ENCODE results near the gene POLR2J.

The POLR2J gene

GRCh38 chr7:102431617-102432298, 47.0 kb downstream of the POLR2J start (continued):
- TF ChIP-seq PATZ1 (tag by site-specific recombination; IDR thresholded peaks at IDR 0.05) (peak; percentile 30; the same call in 1 of the 2 replicates), ZNF473 (tag by site-specific recombination; IDR thresholded peaks at IDR 0.05) (no peak), BCL11A (tag by site-specific recombination; IDR thresholded peaks at IDR 0.05; ENCODE audit: low read depth) (peak; percentile 17; the same call in 1 of the 2 replicates), ZNF514 (tag by site-specific recombination; IDR thresholded peaks at IDR 0.05) (no peak), ZSCAN5A (tag by site-specific recombination; IDR thresholded peaks at IDR 0.05) (no peak), ZNF366 (tag by site-specific recombination; conservative IDR thresholded peaks at IDR 0.05) (peak; percentile 69), ZNF449 (tag by site-specific recombination; IDR thresholded peaks at IDR 0.05) (no peak), KLF17 (tag by site-specific recombination; IDR thresholded peaks at IDR 0.05) (no peak)

GRCh38 chr7:102429141-102429899, 49.4 kb downstream of the POLR2J start:
- H3K36me3 ChIP-seq (ENCODE audit: control insufficient read depth in 2 of 2, insufficient read depth in 1 of 2, low read length in 2 of 2), result peaks cover 4 to 28% of the 10 kb centered on the region in 2 experiments; a peak in 2 of 3 replicates
- H3K4me1 ChIP-seq (ENCODE audit: control insufficient read depth, insufficient read depth, low read length), result peaks cover 14% of the 10 kb centered on the region
- POLR2A ChIA-PET, result interaction anchor here (0.6 kb wide), 1 partner anchor 34 kb away, joined by 3 read pairs; no protein-coding TSS in a partner anchor
- H3K4me3 ChIP-seq (ENCODE audit: low read depth, low read length), result no peak overlapping the region
- H3K9me3 ChIP-seq (ENCODE audit: control insufficient read depth, insufficient read depth, low read depth, low read length), result no peaks in the 10 kb centered on the region
- CTCF ChIA-PET, result interaction anchor here (1.4 kb wide), 1 partner anchor 25 kb away, joined by 3 read pairs; no protein-coding TSS in a partner anchor
- no peak overlapping the region for H3K27ac ChIP-seq (ENCODE audit: extremely low read depth, low read depth, low read length)
- TF ChIP-seq ZSCAN30 (tag by site-specific recombination; IDR thresholded peaks at IDR 0.05) (no peak), ZNF600 (tag by site-specific recombination; IDR thresholded peaks at IDR 0.05) (0 out of 2 replicates have a peak, but pooled peaks have one; percentile 32), ZNF664 (tag by site-specific recombination; IDR thresholded peaks at IDR 0.05) (0 out of 2 replicates have a peak, but pooled peaks have one; percentile 27), ZNF837 (tag by site-specific recombination; IDR thresholded peaks at IDR 0.05) (no peak)

GRCh38 chr7:102427019-102427405, 51.7 kb downstream of the POLR2J start:
- Histone ChIP-seq H3K36me3 (ENCODE audit: control insufficient read depth in 2 of 2, insufficient read depth in 1 of 2, low read length in 2 of 2) (peaks cover 4 to 36% of the 10 kb centered on the region in 2 experiments; a peak in 2 of 3 replicates), H3K9me3 (ENCODE audit: control insufficient read depth, insufficient read depth, low read depth, low read length) (no peaks in the 10 kb centered on the region), H3K4me3 (ENCODE audit: low read depth, low read length) (no peak overlapping the region), H3K27ac (ENCODE audit: extremely low read depth, low read depth, low read length) (no peak overlapping the region), H3K4me1 (ENCODE audit: control insufficient read depth, insufficient read depth, low read length) (peaks cover 8% of the 10 kb centered on the region)
- POLR2A ChIA-PET, result no interaction called here
- CTCF ChIA-PET, result no interaction called here
- TF ChIP-seq ZNF132 (tag by site-specific recombination; IDR thresholded peaks at IDR 0.05; ENCODE audit: borderline replicate concordance) (no peak), ELK4 (IDR thresholded peaks at IDR 0.05; ENCODE audit: borderline replicate concordance, low read depth, low read length) (no peak), ZNF311 (tag by site-specific recombination; IDR thresholded peaks at IDR 0.05; ENCODE audit: borderline replicate concordance) (no peak), ZNF433 (tag by site-specific recombination; IDR thresholded peaks at IDR 0.05; ENCODE audit: low read depth) (no peak), ZNF473 (tag by site-specific recombination; IDR thresholded peaks at IDR 0.05) (no peak), ZNF354C (tag by site-specific recombination; IDR thresholded peaks at IDR 0.05; ENCODE audit: borderline replicate concordance, low read depth) (no peak), WT1 (tag by site-specific recombination; IDR thresholded peaks at IDR 0.05) (no peak), ZNF211 (tag by site-specific recombination; IDR thresholded peaks at IDR 0.05; ENCODE audit: low read depth) (no peak), ZNF223 (tag by site-specific recombination; IDR thresholded peaks at IDR 0.05) (no peak), ZNF521 (tag by site-specific recombination; IDR thresholded peaks at IDR 0.05) (no peak), KLF9 (tag by site-specific recombination; IDR thresholded peaks at IDR 0.05; ENCODE audit: low read depth) (no peak), SALL2 (tag by site-specific recombination; IDR thresholded peaks at IDR 0.05; ENCODE audit: borderline replicate concordance) (no peak), ZSCAN23 (tag by site-specific recombination; IDR thresholded peaks at IDR 0.05) (no peak)

All from HEK293 (cell line).